ENCODE results near the gene TMEM184C. TPM values are rescaled to one million over a fixed set of nuclear protein-coding genes. Genes with fewer than 3 reads are reported as not detected.
A peak's percentile ranks its signal among the peaks of the same experiment; 100 is the strongest.

The TMEM184C gene
- total and polyA plus RNA-seq, 2 donors: 8.2 to 14.4 TPM

GRCh38 chr4:147683717-147684700 is 66.8 kb downstream of the TMEM184C start, which contains the start of gene PRMT9:
Gene PRMT9 (minus strand): TSS chr4:147684163. CDS start chr4:147683987, 176 bp downstream.
- Histone ChIP-seq H3K27me3 (ENCODE audit: control insufficient read depth in 2 of 2, insufficient read depth in 1 of 2, low read length in 1 of 2) (no peaks in the 10 kb centered on the region), H3K36me3 (ENCODE audit: control insufficient read depth in 2 of 2, insufficient read depth in 2 of 2, low read length in 1 of 2) (peaks cover under 1 to 4% of the 10 kb centered on the region in 2 donors), H3K27ac (ENCODE audit: low read depth in 1 of 2, low read length in 1 of 2) (peak within 1 kb of the TSS; percentile 92 to 93), H3K4me1 (ENCODE audit: control insufficient read depth in 2 of 2, insufficient read depth in 2 of 2, low read length in 2 of 2) (peaks cover 3 to 7% of the 10 kb centered on the region in 2 donors), H3K4me3 (ENCODE audit: low read length in 2 of 2) (peak within 1 kb of the TSS; percentile 86 to 97), H3K9me3 (ENCODE audit: control insufficient read depth in 2 of 2, insufficient read depth in 1 of 2, low read length in 1 of 2) (no peaks in the 10 kb centered on the region)
- under 1% methylated on average over 69 of the region's 69 CpGs for WGBS
- DNase-seq (ENCODE audit: low read depth in 6 of 9, low spot score in 9 of 9): peak; percentile 65 to 92 (median 83)

DNA sequence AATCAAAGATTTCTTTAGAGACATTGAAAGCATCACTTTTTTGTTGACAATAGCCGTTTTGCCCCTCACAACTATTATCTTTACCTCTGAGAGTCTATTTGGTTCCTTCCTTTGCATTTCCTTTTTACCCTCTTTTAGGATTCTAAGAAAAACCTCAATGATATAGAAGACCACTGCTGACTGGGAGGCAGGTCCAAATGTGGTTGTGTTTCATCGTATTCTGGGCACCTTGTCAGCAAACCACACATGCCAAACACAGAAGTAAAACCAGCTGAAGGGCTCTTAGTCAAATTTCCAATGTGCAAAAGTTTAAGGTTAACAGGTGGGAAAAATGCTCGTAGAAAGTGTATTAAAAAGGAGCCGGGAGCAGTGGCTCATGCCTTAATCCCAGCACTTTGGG is 71.9 kb downstream of the TMEM184C start:
- WGBS: 4% methylated on average over 4 of the region's 4 CpGs
- peaks cover 0 to 3% of the 10 kb centered on the region in 2 donors for H3K4me1 ChIP-seq (ENCODE audit: control insufficient read depth in 2 of 2, insufficient read depth in 2 of 2, low read length in 2 of 2)
- DNase-seq (ENCODE audit: low read depth in 6 of 9, low spot score in 9 of 9): peak in 1 of 9 donors; percentile 32
- H3K4me3 ChIP-seq (ENCODE audit: low read length in 2 of 2): no peak overlapping the region
- H3K27me3 ChIP-seq (ENCODE audit: control insufficient read depth in 2 of 2, insufficient read depth in 1 of 2, low read length in 1 of 2): no peaks in the 10 kb centered on the region
- H3K9me3 ChIP-seq (ENCODE audit: control insufficient read depth in 2 of 2, insufficient read depth in 1 of 2, low read length in 1 of 2): no peaks in the 10 kb centered on the region
- no peaks in the 10 kb centered on the region for H3K36me3 ChIP-seq (ENCODE audit: control insufficient read depth in 2 of 2, insufficient read depth in 2 of 2, low read length in 1 of 2)
- no peak overlapping the region for H3K27ac ChIP-seq (ENCODE audit: low read depth in 1 of 2, low read length in 1 of 2)

DNA sequence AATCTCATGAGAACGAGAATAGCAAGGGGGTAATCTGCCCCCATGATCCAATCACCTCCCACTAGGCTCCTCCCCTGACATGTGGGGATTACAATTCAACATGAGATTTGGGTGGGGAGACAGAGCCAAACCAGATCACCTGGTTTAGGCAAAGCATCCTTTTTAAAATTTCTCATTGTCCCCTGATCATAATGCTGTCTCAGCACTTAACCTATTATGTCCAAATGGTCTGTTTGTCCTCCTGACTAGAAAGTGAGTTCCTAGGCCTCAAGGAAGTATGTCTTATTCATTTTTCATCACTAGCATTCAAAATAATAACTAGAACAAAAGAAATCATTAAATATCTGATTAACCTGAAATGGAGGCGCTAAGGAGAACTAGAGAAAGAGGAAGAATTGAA is 74.6 kb downstream of the TMEM184C start:
- Histone ChIP-seq H3K4me3 (ENCODE audit: low read length in 2 of 2) (no peak overlapping the region), H3K36me3 (ENCODE audit: control insufficient read depth in 2 of 2, insufficient read depth in 2 of 2, low read length in 1 of 2) (no peaks in the 10 kb centered on the region), H3K9me3 (ENCODE audit: control insufficient read depth in 2 of 2, insufficient read depth in 1 of 2, low read length in 1 of 2) (no peaks in the 10 kb centered on the region), H3K27ac (ENCODE audit: low read depth in 1 of 2, low read length in 1 of 2) (no peak overlapping the region), H3K27me3 (ENCODE audit: control insufficient read depth in 2 of 2, insufficient read depth in 1 of 2, low read length in 1 of 2) (no peaks in the 10 kb centered on the region), H3K4me1 (ENCODE audit: control insufficient read depth in 2 of 2, insufficient read depth in 2 of 2, low read length in 2 of 2) (no peaks in the 10 kb centered on the region)
- DNase-seq (ENCODE audit: low read depth in 6 of 9, low spot score in 9 of 9): no peak
- 96% methylated on average over 2 of the region's 2 CpGs for WGBS

DNA sequence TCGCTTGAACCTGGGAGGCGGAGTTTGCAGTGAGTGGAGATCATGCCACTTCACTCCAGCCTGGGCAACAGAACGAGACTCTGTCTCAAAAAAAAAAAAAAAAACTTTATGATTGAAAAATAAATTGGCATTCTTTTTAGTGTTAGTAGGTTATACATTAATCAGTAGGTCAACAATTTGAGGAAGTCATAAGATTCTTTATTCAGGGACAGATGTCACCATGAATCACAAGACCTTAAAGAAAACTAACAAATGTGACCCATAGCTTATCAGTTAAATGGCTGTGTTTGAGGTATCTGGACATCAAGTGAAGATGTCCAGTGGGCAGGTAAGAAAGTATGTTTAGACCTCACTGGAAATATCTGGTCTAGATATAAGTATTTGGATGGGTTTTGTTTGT is 76.0 kb downstream of the TMEM184C start:
- H3K4me3 ChIP-seq (ENCODE audit: low read length in 2 of 2): no peak overlapping the region
- no peaks in the 10 kb centered on the region for H3K4me1 ChIP-seq (ENCODE audit: control insufficient read depth in 2 of 2, insufficient read depth in 2 of 2, low read length in 2 of 2)
- no peak for DNase-seq (ENCODE audit: low read depth in 6 of 9, low spot score in 9 of 9)
- 97% methylated on average over 3 of the region's 3 CpGs for WGBS
- H3K27me3 ChIP-seq (ENCODE audit: control insufficient read depth in 2 of 2, insufficient read depth in 1 of 2, low read length in 1 of 2): no peaks in the 10 kb centered on the region
- no peaks in the 10 kb centered on the region for H3K36me3 ChIP-seq (ENCODE audit: control insufficient read depth in 2 of 2, insufficient read depth in 2 of 2, low read length in 1 of 2)
- peaks cover 0 to under 1% of the 10 kb centered on the region in 2 donors for H3K9me3 ChIP-seq (ENCODE audit: control insufficient read depth in 2 of 2, insufficient read depth in 1 of 2, low read length in 1 of 2)
- H3K27ac ChIP-seq (ENCODE audit: low read depth in 1 of 2, low read length in 1 of 2): no peak overlapping the region

DNA sequence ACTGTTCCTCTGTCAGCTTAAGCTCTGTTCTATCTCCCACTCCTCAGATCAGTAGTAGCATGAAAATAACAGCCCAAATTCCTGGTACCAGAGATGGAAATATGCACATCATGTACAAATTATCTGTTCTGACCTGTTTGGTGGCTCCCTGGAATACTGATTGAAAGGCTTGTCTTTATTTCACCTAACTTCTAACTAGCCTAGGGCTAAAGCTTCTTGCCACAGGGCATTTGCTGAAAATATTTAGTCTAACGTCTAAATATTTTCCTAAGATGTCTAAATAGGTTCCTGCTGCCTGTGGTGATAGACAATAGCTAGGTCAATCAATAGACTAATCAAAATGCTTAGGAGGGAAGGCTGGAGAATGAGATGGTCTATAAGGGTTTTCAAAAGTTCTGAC is 79.7 kb downstream of the TMEM184C start:
- H3K4me3 ChIP-seq (ENCODE audit: low read length in 2 of 2): no peak overlapping the region
- H3K27ac ChIP-seq (ENCODE audit: low read depth in 1 of 2, low read length in 1 of 2): no peak overlapping the region
- H3K36me3 ChIP-seq (ENCODE audit: control insufficient read depth in 2 of 2, insufficient read depth in 2 of 2, low read length in 1 of 2): no peaks in the 10 kb centered on the region
- no peaks in the 10 kb centered on the region for H3K4me1 ChIP-seq (ENCODE audit: control insufficient read depth in 2 of 2, insufficient read depth in 2 of 2, low read length in 2 of 2)
- WGBS: 92% methylated on average over 1 of the region's 1 CpG
- H3K27me3 ChIP-seq (ENCODE audit: control insufficient read depth in 2 of 2, insufficient read depth in 1 of 2, low read length in 1 of 2): no peaks in the 10 kb centered on the region
- DNase-seq (ENCODE audit: low read depth in 6 of 9, low spot score in 9 of 9): no peak
- H3K9me3 ChIP-seq (ENCODE audit: control insufficient read depth in 2 of 2, insufficient read depth in 1 of 2, low read length in 1 of 2): peaks cover 0 to 9% of the 10 kb centered on the region in 2 donors

- no peak for DNase-seq (ENCODE audit: low read depth in 6 of 9, low spot score in 9 of 9)
- H3K4me1 ChIP-seq (ENCODE audit: control insufficient read depth in 2 of 2, insufficient read depth in 2 of 2, low read length in 2 of 2): no peaks in the 10 kb centered on the region
- H3K36me3 ChIP-seq (ENCODE audit: control insufficient read depth in 2 of 2, insufficient read depth in 2 of 2, low read length in 1 of 2): no peaks in the 10 kb centered on the region
- 100% methylated on average over 1 of the region's 1 CpG for WGBS
- no peaks in the 10 kb centered on the region for H3K27me3 ChIP-seq (ENCODE audit: control insufficient read depth in 2 of 2, insufficient read depth in 1 of 2, low read length in 1 of 2)
- no peaks in the 10 kb centered on the region for H3K9me3 ChIP-seq (ENCODE audit: control insufficient read depth in 2 of 2, insufficient read depth in 1 of 2, low read length in 1 of 2)
- no peak overlapping the region for H3K27ac ChIP-seq (ENCODE audit: low read depth in 1 of 2, low read length in 1 of 2)
- no peak overlapping the region for H3K4me3 ChIP-seq (ENCODE audit: low read length in 2 of 2)
These were observed 87.6 kb downstream of the TMEM184C start for GRCh38 chr4:147704846-147705245.

DNA sequence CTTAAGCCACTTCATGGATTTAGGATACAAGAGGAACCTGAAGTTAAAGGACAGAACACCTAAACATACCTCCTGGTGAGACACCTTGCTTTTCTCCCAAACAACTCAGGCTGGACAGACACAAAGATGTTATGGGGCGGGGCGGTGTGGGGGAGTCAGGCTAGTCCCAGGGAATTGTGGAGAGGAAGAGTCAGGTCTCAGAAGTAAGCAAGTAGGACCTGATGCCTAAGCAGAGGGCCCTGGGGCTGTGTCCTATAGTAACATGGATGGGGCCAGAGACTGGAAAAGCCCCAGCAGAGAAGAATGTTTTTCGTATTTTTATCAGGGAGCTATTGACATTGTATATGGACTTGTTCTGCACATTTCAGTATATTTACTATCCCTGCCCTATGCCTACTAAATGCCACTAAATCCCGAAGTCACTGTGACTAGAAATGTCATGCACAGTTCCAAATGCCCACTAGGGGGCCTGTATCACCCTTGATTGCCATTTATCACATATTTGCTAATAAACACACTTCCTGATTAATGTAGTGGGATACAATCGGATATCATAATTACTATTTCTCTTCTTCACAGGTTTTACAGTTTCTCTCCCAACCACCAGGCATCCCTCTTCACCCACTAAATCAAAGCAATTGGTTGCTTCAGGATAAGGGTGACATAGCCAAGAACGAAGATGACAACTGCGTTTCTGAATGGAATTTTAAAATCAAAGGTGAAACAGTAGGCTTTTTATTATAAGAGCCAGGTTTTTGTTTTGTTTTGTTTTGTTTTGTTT is 90.9 kb downstream of the TMEM184C start:
- peak in 5 of 9 donors; percentile 21 to 66 (median 38) for DNase-seq (ENCODE audit: low read depth in 6 of 9, low spot score in 9 of 9)
- Histone ChIP-seq H3K27ac (ENCODE audit: low read depth in 1 of 2, low read length in 1 of 2) (no peak overlapping the region), H3K4me3 (ENCODE audit: low read length in 2 of 2) (no peak overlapping the region), H3K4me1 (ENCODE audit: control insufficient read depth in 2 of 2, insufficient read depth in 2 of 2, low read length in 2 of 2) (no peaks in the 10 kb centered on the region), H3K27me3 (ENCODE audit: control insufficient read depth in 2 of 2, insufficient read depth in 1 of 2, low read length in 1 of 2) (no peaks in the 10 kb centered on the region), H3K36me3 (ENCODE audit: control insufficient read depth in 2 of 2, insufficient read depth in 2 of 2, low read length in 1 of 2) (no peaks in the 10 kb centered on the region), H3K9me3 (ENCODE audit: control insufficient read depth in 2 of 2, insufficient read depth in 1 of 2, low read length in 1 of 2) (no peaks in the 10 kb centered on the region)
- WGBS: 60% methylated on average over 7 of the region's 7 CpGs

DNA sequence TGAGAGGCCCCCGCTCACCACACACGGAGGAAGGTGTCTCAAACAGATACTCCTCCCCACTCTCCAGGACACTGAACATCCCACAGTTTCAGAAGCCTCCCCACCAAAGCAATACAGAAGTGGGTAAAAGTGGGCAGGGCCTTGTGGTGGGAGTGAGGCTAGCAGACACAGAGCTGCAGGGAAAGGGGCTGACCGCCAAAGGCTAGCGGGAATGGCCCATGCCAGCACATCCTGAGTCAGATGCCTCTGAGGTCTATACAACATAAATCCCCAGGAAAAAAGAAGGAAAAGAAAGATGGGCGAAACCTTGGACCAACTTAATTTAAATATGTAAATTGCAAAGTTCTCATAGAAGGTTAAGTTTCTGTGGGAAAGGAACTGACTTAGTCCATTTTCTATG is 92.8 kb downstream of the TMEM184C start:
- no peak for DNase-seq (ENCODE audit: low read depth in 6 of 9, low spot score in 9 of 9)
- no peaks in the 10 kb centered on the region for H3K27me3 ChIP-seq (ENCODE audit: control insufficient read depth in 2 of 2, insufficient read depth in 1 of 2, low read length in 1 of 2)
- no peaks in the 10 kb centered on the region for H3K36me3 ChIP-seq (ENCODE audit: control insufficient read depth in 2 of 2, insufficient read depth in 2 of 2, low read length in 1 of 2)
- 88% methylated on average over 5 of the region's 5 CpGs for WGBS
- H3K9me3 ChIP-seq (ENCODE audit: control insufficient read depth in 2 of 2, insufficient read depth in 1 of 2, low read length in 1 of 2): no peaks in the 10 kb centered on the region
- H3K4me1 ChIP-seq (ENCODE audit: control insufficient read depth in 2 of 2, insufficient read depth in 2 of 2, low read length in 2 of 2): no peaks in the 10 kb centered on the region
- H3K4me3 ChIP-seq (ENCODE audit: low read length in 2 of 2): no peak overlapping the region
- H3K27ac ChIP-seq (ENCODE audit: low read depth in 1 of 2, low read length in 1 of 2): no peak overlapping the region

Data from thymus (tissue), 11 donors.